ENCODE measurements around the gene FAM3C. TPM values are rescaled to one million over a fixed set of nuclear protein-coding genes. Genes with fewer than 3 reads are reported as not detected.

Gene FAM3C
- total and polyA plus RNA-seq, 4 donors = 16.5 to 32.3 (median 22.5) TPM

- H3K4me1 ChIP-seq (ENCODE audit: control insufficient read depth in 4 of 4, insufficient read depth in 4 of 4, low read length in 3 of 4) = peaks cover 0 to 5% (median 5%) of the 10 kb centered on the region in 4 donors
- no peaks in the 10 kb centered on the region for H3K36me3 ChIP-seq (ENCODE audit: control insufficient read depth in 4 of 4, insufficient read depth in 3 of 4, low read depth in 1 of 4, low read length in 3 of 4)
- TF ChIP-seq JUND (IDR thresholded peaks at IDR 0.05) = no peak
- TF ChIP-seq, protein P1, sequence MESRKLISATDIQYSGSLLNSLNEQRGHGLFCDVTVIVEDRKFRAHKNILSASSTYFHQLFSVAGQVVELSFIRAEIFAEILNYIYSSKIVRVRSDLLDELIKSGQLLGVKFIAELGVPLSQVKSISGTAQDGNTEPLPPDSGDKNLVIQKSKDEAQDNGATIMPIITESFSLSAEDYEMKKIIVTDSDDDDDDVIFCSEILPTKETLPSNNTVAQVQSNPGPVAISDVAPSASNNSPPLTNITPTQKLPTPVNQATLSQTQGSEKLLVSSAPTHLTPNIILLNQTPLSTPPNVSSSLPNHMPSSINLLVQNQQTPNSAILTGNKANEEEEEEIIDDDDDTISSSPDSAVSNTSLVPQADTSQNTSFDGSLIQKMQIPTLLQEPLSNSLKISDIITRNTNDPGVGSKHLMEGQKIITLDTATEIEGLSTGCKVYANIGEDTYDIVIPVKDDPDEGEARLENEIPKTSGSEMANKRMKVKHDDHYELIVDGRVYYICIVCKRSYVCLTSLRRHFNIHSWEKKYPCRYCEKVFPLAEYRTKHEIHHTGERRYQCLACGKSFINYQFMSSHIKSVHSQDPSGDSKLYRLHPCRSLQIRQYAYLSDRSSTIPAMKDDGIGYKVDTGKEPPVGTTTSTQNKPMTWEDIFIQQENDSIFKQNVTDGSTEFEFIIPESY (IDR thresholded peaks at IDR 0.05) = no peak
- H3K4me3 ChIP-seq (ENCODE audit: low read depth in 1 of 3, low read length in 3 of 3) = no peak overlapping the region
- H3K9ac ChIP-seq (ENCODE audit: low read depth in 1 of 2, low read length in 2 of 2) = no peak overlapping the region
- peaks cover 0 to 7% (median 3%) of the 10 kb centered on the region in 4 donors for H3K27me3 ChIP-seq (ENCODE audit: control insufficient read depth in 4 of 4, insufficient read depth in 4 of 4, low read length in 3 of 4)
- no peaks in the 10 kb centered on the region for H3K9me3 ChIP-seq (ENCODE audit: control insufficient read depth in 4 of 4, low read length in 3 of 4)
- H3K27ac ChIP-seq (ENCODE audit: low read depth in 1 of 2, low read length in 2 of 2) = no peak overlapping the region
- 87% methylated on average over 10 of the region's 10 CpGs for WGBS
- DNase-seq (ENCODE audit: low spot score) = no peak
Measured at GRCh38 chr7:121334875-121335648, 61.0 kb downstream of the FAM3C start.

DNA sequence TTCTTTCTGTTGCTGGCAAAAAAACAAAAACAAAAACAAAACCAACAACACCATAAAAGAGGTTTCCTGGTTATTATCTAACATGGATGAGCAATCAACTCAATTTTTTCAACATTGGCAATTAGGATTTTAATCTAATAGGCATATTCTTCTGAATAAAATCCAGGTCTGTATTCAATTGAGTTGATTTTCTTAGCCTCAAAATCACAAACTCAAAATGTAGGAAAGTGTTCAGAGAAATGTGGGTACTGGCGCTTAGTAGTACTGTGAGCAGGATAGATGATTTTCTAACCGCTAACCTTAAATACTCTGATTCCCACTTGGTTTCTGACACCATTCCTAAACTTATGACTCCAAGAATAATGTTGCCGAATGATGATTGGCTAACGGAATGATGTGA, 61.7 kb downstream of the FAM3C start:
- no peak for TF ChIP-seq SP1 (IDR thresholded peaks at IDR 0.05)
- peaks cover 0 to 12% (median 11%) of the 10 kb centered on the region in 4 donors for H3K4me1 ChIP-seq (ENCODE audit: control insufficient read depth in 4 of 4, insufficient read depth in 4 of 4, low read length in 3 of 4)
- no peak for DNase-seq (ENCODE audit: low spot score)
- no peak overlapping the region for H3K27ac ChIP-seq (ENCODE audit: low read depth in 1 of 2, low read length in 2 of 2)
- no peak overlapping the region for H3K9ac ChIP-seq (ENCODE audit: low read depth in 1 of 2, low read length in 2 of 2)
- H3K9me3 ChIP-seq (ENCODE audit: control insufficient read depth in 4 of 4, low read length in 3 of 4) = no peaks in the 10 kb centered on the region
- H3K4me3 ChIP-seq (ENCODE audit: low read depth in 1 of 3, low read length in 3 of 3) = no peak overlapping the region
- no peaks in the 10 kb centered on the region for H3K36me3 ChIP-seq (ENCODE audit: control insufficient read depth in 4 of 4, insufficient read depth in 3 of 4, low read depth in 1 of 4, low read length in 3 of 4)
- WGBS = 95% methylated on average over 4 of the region's 4 CpGs
- peaks cover 0 to 9% (median 3%) of the 10 kb centered on the region in 4 donors for H3K27me3 ChIP-seq (ENCODE audit: control insufficient read depth in 4 of 4, insufficient read depth in 4 of 4, low read length in 3 of 4)

DNA sequence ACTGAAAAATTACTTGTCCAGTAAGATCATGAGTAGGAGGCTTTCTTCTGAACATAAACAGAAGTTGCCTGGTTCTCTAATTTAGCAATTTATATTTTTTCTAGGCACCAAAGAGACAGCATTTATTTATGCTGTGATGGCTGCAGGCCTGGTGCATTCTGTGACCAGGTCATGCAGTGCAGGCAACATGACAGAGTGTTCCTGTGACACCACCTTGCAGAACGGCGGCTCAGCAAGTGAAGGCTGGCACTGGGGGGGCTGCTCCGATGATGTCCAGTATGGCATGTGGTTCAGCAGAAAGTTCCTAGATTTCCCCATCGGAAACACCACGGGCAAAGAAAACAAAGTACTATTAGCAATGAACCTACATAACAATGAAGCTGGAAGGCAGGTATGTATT, 64.5 kb downstream of the FAM3C start:
- Histone ChIP-seq H3K27me3 (ENCODE audit: control insufficient read depth in 4 of 4, insufficient read depth in 4 of 4, low read length in 3 of 4) (peaks cover 0 to 12% (median 3%) of the 10 kb centered on the region in 4 donors), H3K4me3 (ENCODE audit: low read depth in 1 of 3, low read length in 3 of 3) (no peak overlapping the region), H3K9me3 (ENCODE audit: control insufficient read depth in 4 of 4, low read length in 3 of 4) (no peaks in the 10 kb centered on the region), H3K4me1 (ENCODE audit: control insufficient read depth in 4 of 4, insufficient read depth in 4 of 4, low read length in 3 of 4) (peaks cover 0 to 18% (median 12%) of the 10 kb centered on the region in 4 donors), H3K9ac (ENCODE audit: low read depth in 1 of 2, low read length in 2 of 2) (no peak overlapping the region), H3K27ac (ENCODE audit: low read depth in 1 of 2, low read length in 2 of 2) (no peak overlapping the region), H3K36me3 (ENCODE audit: control insufficient read depth in 4 of 4, insufficient read depth in 3 of 4, low read depth in 1 of 4, low read length in 3 of 4) (no peaks in the 10 kb centered on the region)
- no peak for TF ChIP-seq JUND (IDR thresholded peaks at IDR 0.05)
- no peak for TF ChIP-seq EGR1 (IDR thresholded peaks at IDR 0.05; ENCODE audit: low read depth in 2 of 2)
- TF ChIP-seq FOXA1 (IDR thresholded peaks at IDR 0.05) = no peak
- TF ChIP-seq NR2F2 (IDR thresholded peaks at IDR 0.05) = no peak
- TF ChIP-seq CTCF (IDR thresholded peaks at IDR 0.05; ENCODE audit: low read depth, low read length, missing input control) = no peak
- no peak for TF ChIP-seq FOXA2 (IDR thresholded peaks at IDR 0.05)
- TF ChIP-seq, protein P2, sequence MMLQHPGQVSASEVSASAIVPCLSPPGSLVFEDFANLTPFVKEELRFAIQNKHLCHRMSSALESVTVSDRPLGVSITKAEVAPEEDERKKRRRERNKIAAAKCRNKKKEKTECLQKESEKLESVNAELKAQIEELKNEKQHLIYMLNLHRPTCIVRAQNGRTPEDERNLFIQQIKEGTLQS (IDR thresholded peaks at IDR 0.05) = no peak
- TF ChIP-seq, protein P1 (IDR thresholded peaks at IDR 0.05) = no peak
- no peak for TF ChIP-seq RAD21 (IDR thresholded peaks at IDR 0.05)
- no peak for TF ChIP-seq RXRA (IDR thresholded peaks at IDR 0.05)
- no peak for TF ChIP-seq HNF4A (conservative IDR thresholded peaks at IDR 0.05)
- TF ChIP-seq, protein P3, sequence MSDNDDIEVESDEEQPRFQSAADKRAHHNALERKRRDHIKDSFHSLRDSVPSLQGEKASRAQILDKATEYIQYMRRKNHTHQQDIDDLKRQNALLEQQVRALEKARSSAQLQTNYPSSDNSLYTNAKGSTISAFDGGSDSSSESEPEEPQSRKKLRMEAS (IDR thresholded peaks at IDR 0.05) = no peak
- no peak for TF ChIP-seq GABPA (IDR thresholded peaks at IDR 0.05 in 1 of 2, conservative IDR thresholded peaks at IDR 0.05 in 1 of 2)
- no peak for TF ChIP-seq HNF4G (IDR thresholded peaks at IDR 0.05)
- no peak for TF ChIP-seq TAF1 (conservative IDR thresholded peaks at IDR 0.05)
- no peak for TF ChIP-seq SP1 (IDR thresholded peaks at IDR 0.05)
- TF ChIP-seq, protein P4, sequence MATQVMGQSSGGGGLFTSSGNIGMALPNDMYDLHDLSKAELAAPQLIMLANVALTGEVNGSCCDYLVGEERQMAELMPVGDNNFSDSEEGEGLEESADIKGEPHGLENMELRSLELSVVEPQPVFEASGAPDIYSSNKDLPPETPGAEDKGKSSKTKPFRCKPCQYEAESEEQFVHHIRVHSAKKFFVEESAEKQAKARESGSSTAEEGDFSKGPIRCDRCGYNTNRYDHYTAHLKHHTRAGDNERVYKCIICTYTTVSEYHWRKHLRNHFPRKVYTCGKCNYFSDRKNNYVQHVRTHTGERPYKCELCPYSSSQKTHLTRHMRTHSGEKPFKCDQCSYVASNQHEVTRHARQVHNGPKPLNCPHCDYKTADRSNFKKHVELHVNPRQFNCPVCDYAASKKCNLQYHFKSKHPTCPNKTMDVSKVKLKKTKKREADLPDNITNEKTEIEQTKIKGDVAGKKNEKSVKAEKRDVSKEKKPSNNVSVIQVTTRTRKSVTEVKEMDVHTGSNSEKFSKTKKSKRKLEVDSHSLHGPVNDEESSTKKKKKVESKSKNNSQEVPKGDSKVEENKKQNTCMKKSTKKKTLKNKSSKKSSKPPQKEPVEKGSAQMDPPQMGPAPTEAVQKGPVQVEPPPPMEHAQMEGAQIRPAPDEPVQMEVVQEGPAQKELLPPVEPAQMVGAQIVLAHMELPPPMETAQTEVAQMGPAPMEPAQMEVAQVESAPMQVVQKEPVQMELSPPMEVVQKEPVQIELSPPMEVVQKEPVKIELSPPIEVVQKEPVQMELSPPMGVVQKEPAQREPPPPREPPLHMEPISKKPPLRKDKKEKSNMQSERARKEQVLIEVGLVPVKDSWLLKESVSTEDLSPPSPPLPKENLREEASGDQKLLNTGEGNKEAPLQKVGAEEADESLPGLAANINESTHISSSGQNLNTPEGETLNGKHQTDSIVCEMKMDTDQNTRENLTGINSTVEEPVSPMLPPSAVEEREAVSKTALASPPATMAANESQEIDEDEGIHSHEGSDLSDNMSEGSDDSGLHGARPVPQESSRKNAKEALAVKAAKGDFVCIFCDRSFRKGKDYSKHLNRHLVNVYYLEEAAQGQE (IDR thresholded peaks at IDR 0.05) = no peak
- 76% methylated on average over 5 of the region's 5 CpGs for WGBS
- DNase-seq (ENCODE audit: low spot score) = no peak
